Activated B cell treated with CpG ODN at 0.5 μM for 24 hours (primary cell): ENCODE results near the gene FANCD2. TPM values are rescaled to one million over a fixed set of nuclear protein-coding genes. Genes with fewer than 3 reads are reported as not detected.
A peak's percentile ranks its signal among the peaks of the same experiment; 100 is the strongest.
"Not testable (repeated sequence)": the region's sequence is repeated elsewhere in the genome, so short reads cannot be mapped to it uniquely, and the experiment has no call there.

Experiments
- ATAC-seq: fragments of 200-7000 bp; cut with Tn5 transposase; one replicate; pipeline ENCODE4 v1.10.0; 2021; ENCODE audit warnings: low read depth, mild to moderate bottlenecking, moderate library complexity
- CTCF ChIA-PET: fragments of 350-600 bp; sonication (Branson Sonifier 250); formaldehyde crosslinking; loops from one replicate; lab custom pipeline; 2021; ENCODE audit warnings: antibody characterized with exemption; lab: Charles Lee
- POLR2A ChIA-PET: fragments of 350-600 bp; sonication (Branson Sonifier 250); formaldehyde crosslinking; loops from one replicate; lab custom pipeline; 2021; ENCODE audit warnings: antibody characterized with exemption; lab: Charles Lee
- DNase-seq: peaks from one replicate; pipeline ENCODE4 v3.0.0; 2022
- H3K27ac Mint-ChIP-seq: one replicate; pipeline ENCODE4 v1.8.0; 2020; ENCODE audit warnings: mixed read lengths
- H3K27me3 Mint-ChIP-seq: one replicate; pipeline ENCODE4 v1.8.0; 2021; ENCODE audit warnings: mixed read lengths
- H3K36me3 Mint-ChIP-seq: one replicate; pipeline ENCODE4 v1.8.0; 2021; ENCODE audit warnings: low read depth, mixed read lengths
- H3K4me1 Mint-ChIP-seq: one replicate; pipeline ENCODE4 v1.8.0; 2021; ENCODE audit warnings: mixed read lengths
- H3K4me3 Mint-ChIP-seq: one replicate; pipeline ENCODE4 v1.8.0; 2020; ENCODE audit warnings: mild to moderate bottlenecking, mixed read lengths
- H3K9me3 Mint-ChIP-seq: one replicate; pipeline ENCODE4 v1.8.0; 2020; ENCODE audit warnings: mixed read lengths
- intact Hi-C: fragments of 100-400 bp; cut with micrococcal nuclease; formaldehyde crosslinking; loops from one replicate; pipeline ENCODE4 v1.15.1; 2024
- total RNA-seq: library from RNA; stranded (reverse); gene quantifications from 2 replicates; pipeline ENCODE4 v1.2.3, GENCODE V29; 2022
- TF ChIP-seq, protein P1 (sequence below): fragments of 200-600 bp; IDR thresholded peaks from one replicate; pipeline ENCODE4 v1.8.0; 2022; ENCODE audit warnings: antibody characterized with exemption, mild to moderate bottlenecking

Gene FANCD2
- total RNA-seq, 1 donor from 2014 or later: 31.4 TPM

DNA sequence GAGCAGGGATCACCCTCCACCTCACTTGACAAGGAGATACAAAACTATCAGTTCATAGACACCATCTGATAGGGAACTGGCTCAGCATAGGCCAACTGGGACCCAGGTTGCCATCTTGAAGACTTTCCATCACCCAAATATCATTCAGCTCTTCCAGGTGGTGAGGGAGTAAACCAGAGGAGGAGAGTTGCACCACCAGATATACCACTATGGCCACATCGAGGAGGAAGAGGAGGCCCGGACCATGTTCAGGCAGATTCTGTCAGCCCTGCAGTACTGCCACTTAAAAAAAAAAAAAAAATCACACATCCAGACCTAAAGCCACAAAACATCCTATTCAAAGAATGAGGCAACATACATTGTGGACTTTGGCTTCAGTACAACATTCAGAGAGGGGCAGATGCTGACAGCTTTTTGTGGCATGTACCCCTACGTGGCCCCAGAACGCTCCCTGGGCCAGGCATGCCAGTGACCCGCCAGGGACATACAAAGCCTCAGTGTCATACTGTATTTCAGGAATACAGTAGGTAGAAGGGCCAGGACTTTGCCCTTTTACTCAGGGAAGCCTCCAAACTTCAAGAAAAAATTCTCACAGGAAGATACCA, 21.2 kb upstream of the FANCD2 start:
- H3K36me3 Mint-ChIP-seq: peaks cover 32% of the 10 kb centered on the region
- TF ChIP-seq, protein P1, sequence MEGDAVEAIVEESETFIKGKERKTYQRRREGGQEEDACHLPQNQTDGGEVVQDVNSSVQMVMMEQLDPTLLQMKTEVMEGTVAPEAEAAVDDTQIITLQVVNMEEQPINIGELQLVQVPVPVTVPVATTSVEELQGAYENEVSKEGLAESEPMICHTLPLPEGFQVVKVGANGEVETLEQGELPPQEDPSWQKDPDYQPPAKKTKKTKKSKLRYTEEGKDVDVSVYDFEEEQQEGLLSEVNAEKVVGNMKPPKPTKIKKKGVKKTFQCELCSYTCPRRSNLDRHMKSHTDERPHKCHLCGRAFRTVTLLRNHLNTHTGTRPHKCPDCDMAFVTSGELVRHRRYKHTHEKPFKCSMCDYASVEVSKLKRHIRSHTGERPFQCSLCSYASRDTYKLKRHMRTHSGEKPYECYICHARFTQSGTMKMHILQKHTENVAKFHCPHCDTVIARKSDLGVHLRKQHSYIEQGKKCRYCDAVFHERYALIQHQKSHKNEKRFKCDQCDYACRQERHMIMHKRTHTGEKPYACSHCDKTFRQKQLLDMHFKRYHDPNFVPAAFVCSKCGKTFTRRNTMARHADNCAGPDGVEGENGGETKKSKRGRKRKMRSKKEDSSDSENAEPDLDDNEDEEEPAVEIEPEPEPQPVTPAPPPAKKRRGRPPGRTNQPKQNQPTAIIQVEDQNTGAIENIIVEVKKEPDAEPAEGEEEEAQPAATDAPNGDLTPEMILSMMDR: no peak
- no peak for DNase-seq
- H3K27me3 Mint-ChIP-seq: no peaks in the 10 kb centered on the region
- CTCF ChIA-PET: no interaction called here
- no peak overlapping the region for H3K4me3 Mint-ChIP-seq
- no peak overlapping the region for H3K27ac Mint-ChIP-seq
- POLR2A ChIA-PET: no interaction called here
- intact Hi-C loops: no loop called here
- no peak for ATAC-seq
- peaks cover 13% of the 10 kb centered on the region for H3K4me1 Mint-ChIP-seq
- H3K9me3 Mint-ChIP-seq: no peaks in the 10 kb centered on the region

DNA sequence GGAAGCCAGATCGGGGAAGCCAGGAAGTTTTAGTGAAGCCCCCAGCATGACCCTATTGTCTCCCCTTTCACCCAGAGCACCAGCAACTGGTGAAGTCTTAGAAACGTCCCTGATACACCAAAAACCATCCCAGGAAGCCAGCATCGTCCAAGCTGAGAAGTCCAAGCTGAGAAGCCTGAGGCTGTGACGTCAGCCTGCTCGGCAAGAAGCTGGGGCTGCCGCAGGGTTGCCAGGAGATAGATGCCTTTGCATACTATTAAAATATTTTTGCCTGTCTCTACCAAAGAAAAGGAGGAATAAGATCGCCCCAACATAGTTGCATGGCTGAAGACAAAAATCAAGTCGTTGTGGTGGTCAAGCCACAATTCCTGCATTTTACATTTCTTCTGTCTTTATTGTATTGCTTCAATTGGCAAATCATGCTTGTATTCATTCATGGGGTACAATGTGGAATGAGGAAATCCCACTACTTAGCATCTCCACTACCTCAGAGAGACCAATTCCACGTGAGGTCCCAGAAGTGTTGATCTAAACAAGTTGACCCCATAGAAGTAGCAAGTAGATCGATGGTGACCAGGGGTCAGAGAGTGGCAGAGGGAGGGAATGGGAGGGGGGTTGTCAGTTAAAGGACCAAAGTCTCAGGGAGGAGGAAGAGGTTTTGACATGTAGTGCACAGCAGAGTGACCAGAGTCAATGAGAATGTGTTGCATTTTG, 20.0 kb upstream of the FANCD2 start:
- peaks cover 19% of the 10 kb centered on the region for H3K4me1 Mint-ChIP-seq
- ATAC-seq: no peak
- TF ChIP-seq, protein P1: no peak
- intact Hi-C loops: no loop called here
- DNase-seq: no peak
- H3K27me3 Mint-ChIP-seq: no peaks in the 10 kb centered on the region
- no peak overlapping the region for H3K4me3 Mint-ChIP-seq
- ChIA-PET POLR2A (interaction anchor here (0.9 kb wide), 1 partner anchor 41 kb away, joined by 3 read pairs; no protein-coding TSS in a partner anchor), CTCF (no interaction called here)
- peaks cover 21% of the 10 kb centered on the region for H3K36me3 Mint-ChIP-seq
- no peaks in the 10 kb centered on the region for H3K9me3 Mint-ChIP-seq
- H3K27ac Mint-ChIP-seq: no peak overlapping the region

GRCh38 chr3:10006762-10007090, 19.5 kb upstream of the FANCD2 start:
- Mint-ChIP-seq H3K9me3 (no peaks in the 10 kb centered on the region), H3K36me3 (peaks cover 16% of the 10 kb centered on the region), H3K4me3 (no peak overlapping the region), H3K27ac (no peak overlapping the region), H3K27me3 (no peaks in the 10 kb centered on the region), H3K4me1 (peaks cover 20% of the 10 kb centered on the region)
- intact Hi-C loops: no loop called here
- ChIA-PET CTCF (no interaction called here), POLR2A (no interaction called here)
- ATAC-seq (no peak), DNase-seq (no peak)
- TF ChIP-seq, protein P1: no peak

DNA sequence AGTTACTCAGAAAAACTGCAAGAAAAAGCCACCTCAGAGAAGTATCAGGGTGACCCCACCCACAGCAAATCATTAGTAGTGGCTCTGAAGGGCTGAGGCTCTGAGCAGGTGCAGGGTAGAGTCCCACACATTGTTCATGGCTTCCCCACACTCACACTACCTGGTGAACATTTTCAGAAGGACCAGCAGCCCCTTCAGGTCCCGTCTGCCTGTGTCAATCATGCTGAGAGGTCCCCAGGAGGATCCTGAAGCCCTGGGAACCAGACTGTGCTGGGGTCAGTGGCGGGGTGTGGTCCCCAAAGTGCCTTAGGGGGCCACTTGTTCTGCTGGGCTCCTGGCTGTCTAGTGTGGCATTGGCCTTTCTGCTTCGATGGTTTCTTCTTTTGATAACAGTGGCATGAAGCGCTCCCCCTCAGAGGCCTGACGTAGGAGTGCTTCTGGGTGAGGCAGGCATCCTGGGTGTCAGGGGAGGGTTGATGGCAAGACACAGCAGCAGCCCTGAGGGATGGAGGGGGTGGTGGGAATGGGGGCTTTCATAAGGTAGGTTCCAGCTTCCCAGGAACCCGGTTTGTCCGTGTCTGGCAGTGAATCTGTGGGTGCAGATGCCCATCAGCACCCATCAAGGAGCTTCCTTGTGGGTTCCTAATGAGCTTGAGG, 19.0 kb upstream of the FANCD2 start:
- ATAC-seq: no peak
- no peaks in the 10 kb centered on the region for H3K27me3 Mint-ChIP-seq
- intact Hi-C loops: no loop called here
- peaks cover 14% of the 10 kb centered on the region for H3K36me3 Mint-ChIP-seq
- H3K9me3 Mint-ChIP-seq: no peaks in the 10 kb centered on the region
- peaks cover 23% of the 10 kb centered on the region for H3K4me1 Mint-ChIP-seq
- TF ChIP-seq, protein P1: no peak
- CTCF ChIA-PET: no interaction called here
- no peak overlapping the region for H3K27ac Mint-ChIP-seq
- DNase-seq: no peak
- H3K4me3 Mint-ChIP-seq: no peak overlapping the region
- POLR2A ChIA-PET: no interaction called here

GRCh38 chr3:10008216-10008587, 18.0 kb upstream of the FANCD2 start:
- CTCF ChIA-PET, DNase-seq, ATAC-seq, H3K27me3 Mint-ChIP-seq, H3K36me3 Mint-ChIP-seq, H3K27ac Mint-ChIP-seq, POLR2A ChIA-PET, intact Hi-C loops, H3K9me3 Mint-ChIP-seq: not testable (repeated sequence)
- peak overlapping the region; percentile 73 for H3K4me3 Mint-ChIP-seq
- peaks cover 23% of the 10 kb centered on the region for H3K4me1 Mint-ChIP-seq
